GM12873 (cell line): ENCODE data around the gene ACADVL.

Experiments used
- CTCF ChIP-seq: IDR thresholded peaks from 2 replicates; pipeline ENCODE4 v1.5.1; 2012; ENCODE audit warnings: low read depth, mild to moderate bottlenecking, moderate library complexity, low read length, control low read depth; ENCODE audit not compliant: insufficient read depth; ENCODE audit errors: missing control alignments

The ACADVL gene

GRCh38 chr17:7226721-7227710 is 7.3 kb downstream of the ACADVL start:
- no peak for TF ChIP-seq CTCF

- no peak for TF ChIP-seq CTCF
These were observed 9.2 kb downstream of the ACADVL start for GRCh38 chr17:7228920-7229319.

- no peak for TF ChIP-seq CTCF
These were observed 9.8 kb downstream of the ACADVL start for GRCh38 chr17:7229504-7229903.

- no peak for TF ChIP-seq CTCF
These were observed 12.4 kb downstream of the ACADVL start for GRCh38 chr17:7232114-7232513.

- TF ChIP-seq CTCF: no peak
These were observed 14.0 kb downstream of the ACADVL start for GRCh38 chr17:7233701-7234082.

GRCh38 chr17:7234083-7234951 is 14.6 kb downstream of the ACADVL start, which contains the start of gene DVL2:
DVL2 (minus strand) TSS chr17:7234517; CDS start chr17:7234262, 255 bp downstream.
- no peak for TF ChIP-seq CTCF
